NAMALWA (cell line): Measurements from ENCODE around the gene TSPAN3.

ENCODE experiments used
- DNase-seq: peaks from one replicate; pipeline ENCODE4 v3.0.0-alpha.2; 2015; ENCODE audit warnings: low spot score

TSPAN3 gene

GRCh38 chr15:77084436-77084835 lies 13.5 kb upstream of the TSPAN3 start:
- DNase-seq, result no peak

- DNase-seq, result peak; percentile 95
These were observed 12.7 kb upstream of the TSPAN3 start for GRCh38 chr15:77083381-77084160.

DNA sequence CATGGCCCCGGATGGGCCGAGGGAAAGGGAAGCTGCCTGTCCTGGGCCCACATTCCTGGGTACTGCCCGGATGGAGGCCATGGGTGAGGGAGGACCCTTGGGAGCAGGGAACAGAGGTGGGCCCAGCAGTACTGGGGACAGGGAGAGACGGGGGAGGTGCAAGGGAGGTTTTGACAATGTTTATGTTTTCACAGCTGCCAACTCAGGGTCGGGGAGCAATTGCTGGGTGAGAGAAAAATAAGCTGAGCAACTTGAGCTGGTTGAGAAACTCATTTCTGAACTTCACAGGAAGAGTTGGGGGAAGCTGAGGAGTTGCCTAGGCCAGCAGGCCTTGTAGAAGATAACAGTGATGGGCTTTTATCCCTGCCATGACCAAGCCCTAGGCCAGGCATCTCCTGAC lies 11.1 kb upstream of the TSPAN3 start:
- no peak for DNase-seq

DNA sequence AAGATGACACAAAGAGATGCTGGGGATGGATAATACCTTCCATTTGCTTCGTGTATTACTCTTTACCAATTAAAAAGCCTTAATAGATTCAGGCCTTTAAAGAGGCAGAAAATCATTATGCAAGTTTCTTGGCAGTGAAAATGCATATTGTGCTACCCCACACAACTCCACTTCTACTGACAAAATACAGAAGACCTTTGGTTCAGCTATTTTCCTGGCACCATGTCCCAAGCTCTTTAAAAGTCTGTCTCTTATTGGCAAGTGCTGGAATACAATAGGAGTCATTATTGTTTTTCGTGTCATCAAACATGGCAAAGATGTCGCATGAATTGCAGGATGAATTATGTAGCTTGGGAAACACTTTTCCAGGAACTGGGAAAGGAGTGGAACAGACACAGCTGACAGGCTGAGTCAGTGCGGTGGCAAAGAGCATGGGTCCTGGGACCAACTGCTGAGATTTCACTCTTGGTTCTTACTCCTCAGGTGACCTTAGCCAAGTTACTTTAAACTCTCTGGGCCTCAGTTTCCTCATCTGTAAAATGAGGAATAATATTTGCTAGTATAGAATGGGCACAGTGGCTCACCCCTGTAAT lies 5.5 kb upstream of the TSPAN3 start:
- DNase-seq, result no peak

DNA sequence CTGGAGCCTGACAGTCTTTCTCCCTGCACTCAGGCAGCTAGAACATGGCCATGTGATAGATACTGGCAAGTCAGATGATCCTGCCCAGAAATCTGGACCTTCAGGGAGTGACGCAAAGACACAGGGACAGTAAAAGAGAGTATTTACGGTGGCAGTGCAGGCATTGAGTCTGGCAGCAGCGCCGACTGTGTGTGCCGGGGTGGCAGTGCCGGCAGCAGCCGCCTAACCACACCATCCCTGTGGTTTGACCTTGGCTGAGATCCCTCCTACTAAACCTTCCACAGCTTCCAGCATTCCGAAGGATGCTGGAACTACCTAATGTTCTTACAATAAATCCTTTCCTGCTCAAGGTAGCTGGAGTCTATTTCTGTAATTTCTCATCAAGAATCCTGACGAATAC lies 4.6 kb upstream of the TSPAN3 start:
- no peak for DNase-seq

- DNase-seq, result no peak
These were observed 3.4 kb upstream of the TSPAN3 start for GRCh38 chr15:77074350-77074749.

GRCh38 chr15:77071305-77072223 lies 655 bp upstream of the TSPAN3 start:
- no peak for DNase-seq

- no peak for DNase-seq
These were observed 772 bp downstream of the TSPAN3 start for GRCh38 chr15:77070180-77070494.

DNA sequence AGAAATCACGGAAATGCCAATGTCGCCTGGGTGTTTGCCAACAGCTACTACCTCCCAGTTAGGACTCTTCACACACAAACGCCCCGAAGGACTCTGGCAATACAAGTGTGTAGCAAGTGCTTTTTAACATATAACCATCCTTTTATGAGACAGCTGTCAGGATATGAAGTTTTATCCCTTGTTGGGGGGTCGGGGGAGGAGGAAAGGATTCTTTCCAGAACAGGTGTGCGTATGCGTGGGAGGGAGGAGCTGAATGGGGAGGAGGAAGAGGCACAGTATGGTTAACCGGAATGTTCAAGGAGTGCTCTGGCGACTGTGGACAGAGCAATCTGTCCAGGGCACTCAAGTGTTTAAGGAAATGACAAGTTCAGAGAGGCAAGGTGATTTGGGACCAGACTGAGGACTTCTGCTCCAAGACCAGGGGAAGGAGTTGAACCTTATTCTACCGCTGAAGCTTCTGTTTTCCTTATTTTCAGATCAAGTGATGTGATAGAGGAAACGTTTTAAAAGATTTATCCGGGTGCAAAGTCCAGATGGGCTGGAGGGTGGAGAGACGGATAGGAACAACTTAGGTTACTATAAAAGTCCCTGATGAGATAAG lies 1.3 kb downstream of the TSPAN3 start:
- DNase-seq, result peak; percentile 33

GRCh38 chr15:77068633-77069032 lies 2.3 kb downstream of the TSPAN3 start:
- no peak for DNase-seq

DNA sequence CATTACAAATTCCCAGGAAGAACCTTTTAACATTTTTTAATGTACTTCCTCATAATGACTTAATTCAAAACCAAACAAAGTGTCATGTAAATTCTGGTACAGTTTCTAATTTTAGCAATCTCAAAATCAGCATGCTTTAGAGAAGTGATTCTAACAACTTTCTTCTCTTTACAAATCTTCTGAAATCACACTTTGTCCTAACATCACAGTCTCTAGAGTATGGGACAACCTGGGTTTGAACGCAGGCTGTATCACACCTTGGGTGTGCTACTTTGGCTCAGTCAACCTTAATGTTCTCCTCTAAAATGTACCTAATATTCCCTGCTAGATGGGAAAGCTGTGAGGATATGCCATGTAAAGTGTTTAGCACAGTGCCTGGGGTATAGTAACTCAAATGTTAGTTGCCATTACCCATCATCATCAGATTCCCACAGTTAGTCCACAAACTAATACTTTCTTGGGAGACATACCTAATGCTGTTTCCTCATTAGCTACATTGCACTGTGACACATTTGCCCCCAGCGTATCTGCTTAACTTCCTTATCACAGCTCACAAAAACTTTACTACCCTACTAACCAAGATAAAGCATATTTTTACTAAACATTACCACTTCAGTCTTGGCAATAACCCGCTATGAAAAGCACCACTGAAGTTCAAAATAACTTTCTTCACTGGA lies 3.1 kb downstream of the TSPAN3 start:
- DNase-seq, result peak; percentile 46

- no peak for DNase-seq
These were observed 3.8 kb downstream of the TSPAN3 start for GRCh38 chr15:77066971-77067690.

GRCh38 chr15:77064539-77065308 lies 6.2 kb downstream of the TSPAN3 start:
- DNase-seq, result no peak

DNA sequence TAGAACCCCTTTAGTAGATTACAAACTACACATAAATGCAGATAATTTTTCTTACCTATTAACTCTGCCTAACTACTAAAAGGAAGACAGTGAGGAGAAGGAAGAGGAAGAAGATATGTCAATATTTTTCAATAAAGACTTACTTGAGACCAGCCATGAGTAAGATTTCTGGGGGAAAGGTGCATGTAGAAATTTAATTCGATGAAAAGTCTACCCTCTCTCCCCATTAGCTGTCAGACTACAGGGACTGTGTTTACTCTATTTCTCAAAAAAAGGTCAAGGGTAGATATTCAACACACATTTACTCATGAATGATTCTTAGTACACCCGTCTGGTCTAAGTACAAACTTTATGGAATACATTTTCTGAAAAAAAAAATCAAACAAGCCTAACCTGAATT lies 6.8 kb downstream of the TSPAN3 start:
- no peak for DNase-seq

GRCh38 chr15:77063249-77063648 lies 7.7 kb downstream of the TSPAN3 start:
- DNase-seq, result no peak

DNA sequence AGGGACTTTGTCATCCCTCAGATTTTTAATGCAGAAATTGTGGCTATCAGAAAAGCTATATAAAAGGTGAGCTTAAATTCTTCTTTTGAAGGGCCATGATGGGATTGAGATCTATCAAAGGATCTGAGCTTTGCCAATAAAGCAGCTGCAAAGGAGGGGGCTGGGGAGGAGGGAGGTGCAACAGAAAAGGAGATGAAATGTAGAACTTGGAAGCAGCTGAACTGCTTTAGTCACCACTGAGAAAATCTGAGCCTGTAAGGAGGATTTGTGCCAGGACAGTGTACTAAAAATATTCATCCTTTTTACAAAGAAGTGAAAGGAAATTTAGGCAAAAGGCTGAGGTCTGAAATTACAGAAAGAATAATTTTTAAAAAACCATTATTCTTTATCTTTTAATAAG lies 10.4 kb downstream of the TSPAN3 start:
- no peak for DNase-seq

DNA sequence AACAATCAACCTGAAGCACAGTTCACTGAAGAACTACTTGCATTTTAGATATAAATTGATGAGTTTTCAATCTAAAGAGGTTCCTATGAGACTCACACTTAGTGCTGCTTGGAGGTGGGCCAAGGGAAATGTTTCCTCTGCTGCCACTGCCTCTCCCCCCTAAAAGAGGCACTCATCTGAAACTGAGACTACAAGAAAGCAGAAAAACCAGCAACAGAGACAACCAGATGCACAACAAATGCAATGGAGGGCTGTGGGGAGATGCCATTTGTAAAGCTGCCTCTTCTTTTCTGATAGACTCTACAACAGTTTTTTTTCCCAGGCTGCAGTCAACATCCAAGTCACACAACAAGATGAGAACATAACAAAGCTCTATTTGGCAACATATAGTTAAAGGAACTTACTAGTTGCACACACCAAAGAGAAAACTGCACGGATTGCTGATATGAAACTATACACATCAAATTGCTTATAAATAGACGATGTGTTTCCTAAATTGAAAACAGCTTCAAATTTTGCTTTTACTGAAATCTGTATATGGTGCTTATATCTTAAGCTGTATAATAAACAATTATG lies 11.0 kb downstream of the TSPAN3 start:
- peak; percentile 55 for DNase-seq

GRCh38 chr15:77058468-77058867 lies 12.4 kb downstream of the TSPAN3 start:
- no peak for DNase-seq

GRCh38 chr15:77057685-77058084 lies 13.2 kb downstream of the TSPAN3 start:
- DNase-seq, result no peak

DNA sequence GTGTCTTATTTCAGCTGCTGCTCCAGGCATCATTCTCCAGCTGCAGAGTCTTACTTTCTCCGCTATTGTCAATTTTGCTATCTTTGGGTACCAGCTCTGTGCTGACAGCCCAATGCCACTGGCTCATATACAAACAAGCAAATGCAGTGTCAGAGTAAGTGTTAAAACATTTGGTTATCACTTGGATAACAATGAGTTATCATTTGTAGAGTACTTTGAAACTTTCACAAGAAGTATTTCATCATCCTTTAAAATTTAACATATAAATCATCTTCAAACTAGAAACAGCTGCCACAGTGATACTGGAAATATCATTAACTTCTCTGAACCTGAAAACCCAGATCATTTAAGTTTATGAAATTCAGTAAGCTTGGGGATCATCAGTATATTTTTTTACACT lies 13.8 kb downstream of the TSPAN3 start:
- no peak for DNase-seq
